Pancreas (tissue), 10 donors: ENCODE results near the gene VAMP2. TPM values are rescaled to one million over a fixed set of nuclear protein-coding genes. Genes with fewer than 3 reads are reported as not detected.

ENCODE experiments used
- ATAC-seq, 4 donors: fragments of 200-7000 bp; cut with Tn5 transposase; one replicate each; pipeline versions ENCODE4 v1.8.0 to v1.9.1; 2020; ENCODE audit warnings: mild to moderate bottlenecking in 4 of 4, moderate library complexity in 4 of 4
- DNase-seq, 6 donors: peaks; one replicate each; pipeline ENCODE4 v3.0.0-alpha.2; 2020
- FAIRE-seq: peaks from 2 replicates; lab custom pipeline; 2012; peaks lifted over from hg19 to GRCh38; lab: Jason Lieb, UNC
- H3K27ac ChIP-seq, 4 donors: fragments of 200-600 bp; sonication (generic); 1 replicate in 3 of 4; 2 replicates in 1 of 4; pipeline versions ENCODE4 v1.5.0 to v1.8.0; 2020
- H3K27me3 ChIP-seq, 4 donors: fragments of 200-600 bp; one replicate each; pipeline ENCODE4 v1.8.0; 2021
- H3K36me3 ChIP-seq, 3 donors: fragments of 200-600 bp; sonication (generic) in 1 of 3; one replicate each; pipeline versions ENCODE4 v1.5.0 to v1.8.0; 2020 to 2021
- H3K4me1 ChIP-seq, 3 donors: fragments of 200-600 bp; one replicate each; pipeline ENCODE4 v1.8.0; 2021
- H3K4me3 ChIP-seq, 4 donors: fragments of 200-600 bp; sonication (generic) in 2 of 4; one replicate each; pipeline versions ENCODE4 v1.5.0 to v1.8.0; 2020 to 2021
- H3K9me3 ChIP-seq, 4 donors: fragments of 200-600 bp; one replicate each; pipeline ENCODE4 v1.8.0; 2021
- CTCF ChIP-seq, 4 donors: fragments of 200-600 bp; sonication (generic) in 3 of 4; IDR thresholded peaks; one replicate each; pipeline versions ENCODE4 v1.5.0 to v1.8.0; 2021; ENCODE audit warnings: antibody characterized with exemption in 4 of 4
- WGBS, 2 donors: extraction: QIAGEN DNeasy Blood & Tissue Kit; methylation state at CpG; one replicate each; pipeline ENCODE4 v1.1.7; 2013; 5-methylcytosine and 5-hydroxymethylcytosine counted together
- intact Hi-C, 3 donors: fragments of 100-400 bp; cut with DNase I; formaldehyde crosslinking; loops; one replicate each; pipeline versions ENCODE4 v1.11.1 to v1.14.2; 2022
- polyA plus RNA-seq, 2 donors: library from polyadenylated mRNA; stranded (reverse); fragments of 200-250 nt; gene quantifications; one replicate each; pipeline ENCODE4 v1.2.3, GENCODE V29; 2013
- total RNA-seq, 6 donors: library from RNA; stranded (reverse); fragmentation: NEBNext Ultra II Directional in 4 of 6; extraction: Animal tissue kit (Norgen Biotek cat#: 25700) in 4 of 6; gene quantifications; one replicate each; pipeline versions ENCODE4 v1.2.1 to v1.2.4, GENCODE V29; 2021 to 2023
- donor health status: healthy with polysubstance abuse.
- donor health status: DM: no; HTN: no; CAD: no; lungs with moderate emphysema.
- donor health status: DM: no; HTN: no; CAD: no.
- donor health status: control.
- donor health status: control.
- donor health status: Bipolar disorder and iron deficiency.
- donor health status: DM: yes; HTN: yes; CAD: no.
- donor health status: DM: no; HTN: no; CAD: no.
- donor health status: DM: no; HTN: no; CAD: no.
- donor health status: DM: yes; HTN: yes; CAD: no.

Gene VAMP2
- total RNA-seq (10 to 100 TPM; 19.5 to 35.7 (median 29.6) TPM), polyA plus RNA-seq (10 to 100 TPM; 29.8 to 82.0 TPM)

GRCh38 chr17:8162233-8162996 lies at the start of gene VAMP2:
Gene VAMP2 (minus strand): TSS chr17:8162948. CDS start chr17:8162879, 69 bp downstream.
- Histone ChIP-seq H3K27ac (peak within 1 kb of the TSS; percentile 82 to 99 (median 96)), H3K4me3 (peak within 1 kb of the TSS; percentile 68 to 100 (median 99)), H3K36me3 (no peaks in the 10 kb centered on the region), H3K9me3 (no peaks in the 10 kb centered on the region), H3K27me3 (no peaks in the 10 kb centered on the region), H3K4me1 (peaks cover 17 to 25% (median 17%) of the 10 kb centered on the region in 3 donors)
- FAIRE-seq (no peak), DNase-seq (peak; percentile 71 to 94 (median 84)), ATAC-seq (peak; percentile 62 to 81 (median 62))
- no peak for TF ChIP-seq CTCF (IDR thresholded peaks at IDR 0.05)
- intact Hi-C loops, result loop anchor here in 1 of 3 donors (5.0 kb wide), 1 partner anchor 35 kb away; no protein-coding TSS in a partner anchor
- 0 to 1% methylated on average over 60 to 75 of the region's 75 CpGs for WGBS, 2 donors

GRCh38 chr17:8210761-8211458 lies 48.2 kb upstream of the VAMP2 start:
- H3K36me3 ChIP-seq, result no peaks in the 10 kb centered on the region
- FAIRE-seq (no peak), ATAC-seq (peak; percentile 33 to 52 (median 40)), DNase-seq (no peak)
- intact Hi-C loops, result no loop called here
- WGBS, 2 donors, result 8 to 12% methylated on average over 22 of the region's 22 CpGs
- peak overlapping the region in 3 of 4 donors; percentile 41 to 56 (median 44) for H3K4me3 ChIP-seq
- H3K27me3 ChIP-seq, result no peaks in the 10 kb centered on the region
- peak overlapping the region in 2 of 4 donors; percentile 79 to 82 for H3K27ac ChIP-seq
- no peaks in the 10 kb centered on the region for H3K9me3 ChIP-seq
- no peaks in the 10 kb centered on the region for H3K4me1 ChIP-seq
- TF ChIP-seq CTCF (IDR thresholded peaks at IDR 0.05), result no peak

- TF ChIP-seq CTCF (IDR thresholded peaks at IDR 0.05), result no peak
- FAIRE-seq, result peak; percentile 51
- H3K27ac ChIP-seq, result peak within 1 kb of the TSS in 2 of 4 donors; percentile 79 to 82
Observed at GRCh38 chr17:8209907-8210760, 47.4 kb upstream of the VAMP2 start, which contains the start of gene AURKB. Gene AURKB (minus strand): TSS chr17:8210575. CDS start chr17:8210224, 351 bp downstream.

GRCh38 chr17:8206536-8206935 lies 43.8 kb upstream of the VAMP2 start:
- Histone ChIP-seq H3K4me1 (no peaks in the 10 kb centered on the region), H3K9me3 (no peaks in the 10 kb centered on the region), H3K4me3 (no peak overlapping the region), H3K27me3 (no peaks in the 10 kb centered on the region), H3K27ac (no peak overlapping the region), H3K36me3 (no peaks in the 10 kb centered on the region)
- intact Hi-C loops, result no loop called here
- no peak for DNase-seq
- no peak for TF ChIP-seq CTCF (IDR thresholded peaks at IDR 0.05)
- no peak for ATAC-seq
- FAIRE-seq, result no peak
- WGBS, 2 donors, result 90 to 91% methylated on average over 12 of the region's 12 CpGs

More at GRCh38 chr17:8209907-8210760, 47.4 kb upstream of the VAMP2 start, which contains the start of gene AURKB:
- peak; percentile 91 to 97 (median 94) for DNase-seq
- H3K4me3 ChIP-seq, result peak within 1 kb of the TSS in 3 of 4 donors; percentile 41 to 56 (median 44)
- H3K4me1 ChIP-seq, result no peaks in the 10 kb centered on the region
- no peaks in the 10 kb centered on the region for H3K27me3 ChIP-seq
- 7% methylated on average over 44 to 46 of the region's 46 CpGs for WGBS, 2 donors
- peak; percentile 98 to 99 (median 99) for ATAC-seq
- no peaks in the 10 kb centered on the region for H3K36me3 ChIP-seq
- intact Hi-C loops, result no loop called here
- H3K9me3 ChIP-seq, result no peaks in the 10 kb centered on the region
